Endothelial cell of umbilical vein (primary cell): ENCODE data around the gene LRP1B. TPM values are rescaled to one million over a fixed set of nuclear protein-coding genes. Genes with fewer than 3 reads are reported as not detected.

ENCODE experiments used
- BruUV-seq: library from RNA; stranded (reverse); fragments of 400-500 nt; replicated peaks from 2 replicates; lab custom pipeline; 2021; lab: Mats Ljungman, UMichigan
- CTCF ChIA-PET: fragments of 300-600, 350-600 bp; sonication (Branson Sonifier 250); formaldehyde crosslinking; loops from one replicate; lab custom pipeline; 2021; ENCODE audit warnings: antibody characterized with exemption, inconsistent platforms; lab: Charles Lee
- POLR2A ChIA-PET: fragments of 300-600, 350-600 bp; sonication (Branson Sonifier 250); formaldehyde crosslinking; loops from one replicate; lab custom pipeline; 2021; ENCODE audit warnings: antibody characterized with exemption, inconsistent platforms; lab: Charles Lee
- DNase-seq: peaks from one replicate; pipeline ENCODE4 v3.0.0-alpha.2; 2011; ENCODE audit warnings: low read depth, low spot score
- FAIRE-seq: peaks from 2 replicates; lab custom pipeline; 2011; peaks lifted over from hg19 to GRCh38; lab: Jason Lieb, UNC
- H2AFZ ChIP-seq: 2 replicates; pipeline ENCODE4 v1.6.0; 2012; ENCODE audit warnings: low read depth, low read length, control low read depth, inconsistent platforms
- H3K27ac ChIP-seq: 2 replicates; pipeline ENCODE4 v1.5.1; 2011; ENCODE audit warnings: low read depth, mild to moderate bottlenecking, control low read depth, low read length, moderate library complexity; ENCODE audit not compliant: insufficient read depth
- H3K27me3 ChIP-seq, 2 experiments: 2 replicates each; pipeline versions ENCODE4 v1.6.0 to v1.6.1; 2011; ENCODE audit warnings: low read length in 2 of 2, mixed read lengths in 1 of 2; ENCODE audit not compliant: control insufficient read depth in 2 of 2, insufficient read depth in 2 of 2
- H3K36me3 ChIP-seq, 2 experiments: 2 replicates in 1 of 2; 3 replicates in 1 of 2; pipeline ENCODE4 v1.5.1; 2011; ENCODE audit warnings: low read length in 2 of 2, mild to moderate bottlenecking in 1 of 2, moderate library complexity in 1 of 2; ENCODE audit not compliant: control insufficient read depth in 2 of 2, insufficient read depth in 2 of 2; ENCODE audit errors: extremely low read depth in 1 of 2
- H3K4me1 ChIP-seq: 3 replicates; pipeline ENCODE4 v1.5.1; 2011; ENCODE audit warnings: mild to moderate bottlenecking, low read length; ENCODE audit not compliant: control insufficient read depth, insufficient read depth; ENCODE audit errors: extremely low read depth
- H3K4me2 ChIP-seq: 2 replicates; pipeline ENCODE4 v1.6.1; 2011; ENCODE audit warnings: low read length, control low read depth, mixed read lengths; ENCODE audit not compliant: insufficient read depth
- H3K4me3 ChIP-seq, 3 experiments: fragments of 200-600 bp in 1 of 3; sonication (generic), shearing (Covaris generic) in 1 of 3; replicated peaks in 1 of 3; 2 replicates each; pipeline ENCODE4 v1.5.1; 2011 to 2016; ENCODE audit warnings: control low read depth in 3 of 3, low read length in 3 of 3, mild to moderate bottlenecking in 2 of 3, inconsistent platforms in 1 of 3, low read depth in 1 of 3, moderate library complexity in 1 of 3; ENCODE audit not compliant: insufficient read depth in 1 of 3
- H3K79me2 ChIP-seq: 2 replicates; pipeline ENCODE4 v1.6.0; 2012; ENCODE audit warnings: low read length, inconsistent platforms; ENCODE audit not compliant: control insufficient read depth, insufficient read depth
- H3K9ac ChIP-seq: replicated peaks from 2 replicates; pipeline ENCODE3; 2011; ENCODE audit warnings: low read length, control low read depth; ENCODE audit not compliant: insufficient read depth; ENCODE audit errors: extremely low read depth
- H3K9me1 ChIP-seq: replicated peaks from 3 replicates; pipeline ENCODE4 v1.6.0; 2011; ENCODE audit warnings: mild to moderate bottlenecking, low read length; ENCODE audit not compliant: control insufficient read depth, insufficient read depth; ENCODE audit errors: extremely low read depth
- H3K9me3 ChIP-seq: replicated peaks from 2 replicates; pipeline ENCODE4 v1.5.1; 2012; ENCODE audit warnings: low read length, inconsistent platforms; ENCODE audit not compliant: control insufficient read depth, insufficient read depth
- H4K20me1 ChIP-seq: replicated peaks from 2 replicates; pipeline ENCODE3; 2011; ENCODE audit warnings: mild to moderate bottlenecking, low read length; ENCODE audit not compliant: control insufficient read depth, insufficient read depth; ENCODE audit errors: extremely low read depth
- CTCF ChIP-seq, 2 donors: IDR thresholded peaks; 1 replicate in 1 of 2; 2 replicates in 1 of 2; pipeline ENCODE4 v1.5.1; 2011; ENCODE audit warnings: low read length in 2 of 2, mild to moderate bottlenecking in 2 of 2, moderate library complexity in 2 of 2, control low read depth in 1 of 2, inconsistent platforms in 1 of 2, low read depth in 1 of 2; ENCODE audit not compliant: insufficient read depth in 1 of 2; ENCODE audit errors: extremely low read depth in 1 of 2
- EZH2 ChIP-seq: IDR thresholded peaks from 2 replicates; pipeline ENCODE4 v1.6.1; 2012; ENCODE audit warnings: borderline replicate concordance, low read depth, mild to moderate bottlenecking, moderate library complexity, low read length, inconsistent platforms; ENCODE audit not compliant: severe bottlenecking
- FOS ChIP-seq: IDR thresholded peaks from 2 replicates; pipeline ENCODE4 v1.6.1; 2011; ENCODE audit warnings: mild to moderate bottlenecking, low read length, moderate library complexity, borderline replicate concordance; ENCODE audit not compliant: insufficient read depth
- GATA2 ChIP-seq: IDR thresholded peaks from 2 replicates; pipeline ENCODE4 v1.7.0; 2011; ENCODE audit warnings: low read depth, mild to moderate bottlenecking, moderate library complexity, mixed read lengths, low read length; ENCODE audit not compliant: insufficient read length, insufficient read depth
- JUN ChIP-seq: IDR thresholded peaks from 2 replicates; pipeline ENCODE4 v1.6.1; 2011; ENCODE audit warnings: borderline replicate concordance, low read depth; ENCODE audit not compliant: insufficient read length, insufficient read depth
- MYC ChIP-seq: IDR thresholded peaks from one replicate; pipeline ENCODE4 v1.6.1; 2011; ENCODE audit warnings: mild to moderate bottlenecking, low read depth, low read length
- POLR2A ChIP-seq: IDR thresholded peaks from 2 replicates; pipeline ENCODE4 v1.6.1; 2012; ENCODE audit warnings: low read depth, mild to moderate bottlenecking, control low read depth, low read length
- POLR2AphosphoS5 ChIP-seq: IDR thresholded peaks from 2 replicates; pipeline ENCODE4 v1.6.1; 2012; ENCODE audit warnings: low read depth, mild to moderate bottlenecking, control low read depth, low read length, moderate library complexity; ENCODE audit not compliant: insufficient read depth
- dilution Hi-C: fragments of 300-500 bp; cut with MboI; formaldehyde crosslinking; loops from one replicate; pipeline ENCODE4 v1.15.0; 2019; ENCODE audit warnings: low sequenced_read_pairs; ENCODE audit not compliant: extremely low pct_ligation_motif_present
- intact Hi-C: fragments of 100-400 bp; cut with micrococcal nuclease; formaldehyde crosslinking; loops from one replicate; pipeline ENCODE4 v1.10.0; 2022
- polyA plus RNA-seq, 4 experiments: library from polyadenylated mRNA; depleted of rRNA in 3 of 4; stranded (reverse) in 3 of 4; unstranded in 1 of 4; fragments of >200 nt; gene quantifications; 2 replicates each; pipeline versions ENCODE4 v1.2.1 to v1.2.3, GENCODE V29; 2011 to 2012; ENCODE audit warnings: missing spikeins in 1 of 4
- total RNA-seq: library from RNA; stranded (reverse); gene quantifications from 2 replicates; pipeline ENCODE4 v1.2.3, GENCODE V29; 2021
- TF ChIP-seq, protein P1 (sequence below): IDR thresholded peaks from 2 replicates; pipeline ENCODE4 v1.6.1; 2011; ENCODE audit not compliant: insufficient read depth, insufficient read length

The LRP1B gene
- total and polyA plus RNA-seq, 2 donors (not counting 3 experiments of a cell fraction or from before 2014, with no cell fraction given) = 0.03 to 0.07 TPM

GRCh38 chr2:142020368-142020767 lies 110.4 kb downstream of the LRP1B start:
- intact Hi-C loops = no loop called here
- ChIA-PET POLR2A (no interaction called here), CTCF (no interaction called here)
- H3K36me3 ChIP-seq = no peaks in the 10 kb centered on the region
- H3K4me2 ChIP-seq = no peak overlapping the region
- H3K79me2 ChIP-seq = no peaks in the 10 kb centered on the region
- dilution Hi-C loops = no loop called here
- H3K9me1 ChIP-seq = no peaks in the 10 kb centered on the region
- TF ChIP-seq EZH2 (no peak), POLR2A (no peak), POLR2AphosphoS5 (no peak), CTCF (IDR thresholded peaks at IDR 0.05; ENCODE audit: extremely low read depth in 1 of 2, insufficient read depth in 1 of 2, low read depth in 1 of 2, low read length in 2 of 2) (no peak), JUN (no peak), MYC (no peak), GATA2 (no peak), FOS (no peak)
- TF ChIP-seq, protein P1, sequence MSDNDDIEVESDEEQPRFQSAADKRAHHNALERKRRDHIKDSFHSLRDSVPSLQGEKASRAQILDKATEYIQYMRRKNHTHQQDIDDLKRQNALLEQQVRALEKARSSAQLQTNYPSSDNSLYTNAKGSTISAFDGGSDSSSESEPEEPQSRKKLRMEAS = no peak
- no peak overlapping the region for H3K27ac ChIP-seq
- H3K4me3 ChIP-seq = no peak overlapping the region
- H2AFZ ChIP-seq = no peak overlapping the region
- FAIRE-seq = no peak
- no peaks in the 10 kb centered on the region for H3K9me3 ChIP-seq
- no peaks in the 10 kb centered on the region for H4K20me1 ChIP-seq
- no peaks in the 10 kb centered on the region for H3K27me3 ChIP-seq
- DNase-seq = no peak
- no peaks in the 10 kb centered on the region for H3K4me1 ChIP-seq
- no TSS peak for BruUV-seq
- no peak overlapping the region for H3K9ac ChIP-seq
